Activated CD4-positive, alpha-beta T cell treated with anti-CD3 and anti-CD28 coated beads for 24 hours (primary cell): ENCODE measurements around the gene TIMM10B.

Experiments used
- DNase-seq, 2 donors: peaks; one replicate each; pipeline ENCODE4 v3.0.0-alpha.2; 2020; ENCODE audit warnings: low read depth in 2 of 2

The TIMM10B gene

GRCh38 chr11:6481012-6481923, at the start of gene TIMM10B, which contains the start of gene ARFIP2:
Gene TIMM10B (plus strand): TSS chr11:6481501. CDS start chr11:6481517, 16 bp downstream.
Gene ARFIP2 (minus strand): TSS chr11:6481331. CDS start chr11:6480421, 910 bp downstream.
- DNase-seq, result peak; percentile 93 to 95

- no peak for DNase-seq
Observed at GRCh38 chr11:6431861-6432260, 49.4 kb upstream of the TIMM10B start.

GRCh38 chr11:6433998-6434660, 47.2 kb upstream of the TIMM10B start:
- no peak for DNase-seq

- no peak for DNase-seq
Observed at GRCh38 chr11:6437423-6437822, 43.9 kb upstream of the TIMM10B start.

- DNase-seq, result no peak
Observed at GRCh38 chr11:6437993-6438392, 43.3 kb upstream of the TIMM10B start.

GRCh38 chr11:6438979-6439571, 42.2 kb upstream of the TIMM10B start:
- DNase-seq, result peak in 1 of 2 donors; percentile 22

- no peak for DNase-seq
Observed at GRCh38 chr11:6440906-6441358, 40.4 kb upstream of the TIMM10B start, which contains the start of gene HPX. Gene HPX (minus strand): TSS chr11:6440987. CDS start chr11:6440963, 24 bp downstream.

- DNase-seq, result no peak
Observed at GRCh38 chr11:6442441-6442840, 38.9 kb upstream of the TIMM10B start.

GRCh38 chr11:6443269-6444003, 37.9 kb upstream of the TIMM10B start:
- DNase-seq, result peak; percentile 35 to 37

- DNase-seq, result no peak
Observed at GRCh38 chr11:6448574-6448973, 32.7 kb upstream of the TIMM10B start.

GRCh38 chr11:6452219-6452618, 29.1 kb upstream of the TIMM10B start:
- DNase-seq, result no peak

- DNase-seq, result no peak
Observed at GRCh38 chr11:6453152-6453551, 28.1 kb upstream of the TIMM10B start.

- DNase-seq, result no peak
Observed at GRCh38 chr11:6455070-6455469, 26.2 kb upstream of the TIMM10B start.

- no peak for DNase-seq
Observed at GRCh38 chr11:6456361-6457073, 24.8 kb upstream of the TIMM10B start.

GRCh38 chr11:6457581-6458320, 23.6 kb upstream of the TIMM10B start:
- no peak for DNase-seq

GRCh38 chr11:6458352-6459098, 22.8 kb upstream of the TIMM10B start:
- no peak for DNase-seq

GRCh38 chr11:6459099-6459450, 22.2 kb upstream of the TIMM10B start:
- no peak for DNase-seq

- no peak for DNase-seq
Observed at GRCh38 chr11:6468712-6469495, 12.4 kb upstream of the TIMM10B start.

GRCh38 chr11:6469599-6469998, 11.7 kb upstream of the TIMM10B start:
- DNase-seq, result no peak
